ENCODE data around the gene SNAI1.

GRCh38 chr20:49981218-49982071, 1.3 kb upstream of the SNAI1 start:
- TF ChIP-seq CTCF (conservative IDR thresholded peaks at IDR 0.05; ENCODE audit: low read length), result no peak
- TF ChIP-seq EZH2phosphoT487 (IDR thresholded peaks at IDR 0.05; ENCODE audit: borderline replicate concordance, low read depth, low read length), result no peak

Measured in OCI-LY7 (cell line).